ENCODE results near the gene CDC40. TPM values are rescaled to one million over a fixed set of nuclear protein-coding genes. Genes with fewer than 3 reads are reported as not detected.

The CDC40 gene
- total and polyA plus RNA-seq, 9 of the 15 experiments (the other 6 are each of a cell fraction or from before 2014, with no cell fraction given), result 9.7 to 26.3 (median 15.7) TPM

DNA sequence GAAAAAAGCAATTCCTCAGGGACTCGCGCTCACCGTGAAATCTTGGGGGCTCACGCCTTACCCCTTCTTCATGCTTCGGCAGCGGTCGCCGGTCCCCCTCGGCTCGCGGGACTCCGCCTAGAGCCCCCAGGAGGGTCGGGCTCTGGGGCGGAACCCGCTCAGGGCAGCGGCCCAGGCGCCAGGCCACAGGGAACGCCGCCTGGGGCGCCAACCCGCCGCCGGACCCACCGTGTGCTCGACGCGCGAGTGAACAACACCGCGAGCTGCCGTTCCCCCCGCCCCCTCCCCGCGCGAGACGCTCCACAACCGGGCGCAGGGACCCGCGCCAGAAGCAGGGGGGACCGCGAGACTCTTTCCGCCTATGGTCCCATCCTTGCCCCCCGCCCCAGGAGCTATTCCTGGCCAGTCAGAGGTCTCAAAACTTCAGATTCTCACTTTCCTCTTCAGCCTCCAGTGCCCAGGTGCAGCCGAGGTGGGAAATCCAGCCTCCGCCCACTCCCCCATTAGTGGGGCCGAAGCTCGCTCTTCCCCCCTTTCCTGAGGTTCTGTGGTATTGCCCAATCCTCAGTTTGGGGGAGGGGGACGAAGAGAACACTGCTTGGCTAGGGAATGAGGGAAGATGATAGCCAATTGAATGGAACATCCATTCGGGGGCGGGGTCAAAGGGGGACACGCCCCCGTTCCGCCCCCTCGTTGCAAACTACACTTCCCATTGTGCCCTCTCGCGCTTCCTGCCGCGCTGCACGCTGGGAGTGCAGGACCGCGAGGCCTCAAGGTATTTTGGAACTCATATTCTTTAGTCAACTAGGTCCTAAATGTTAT, 610 bp upstream of the CDC40 start, which contains the start of gene WASF1 (continued):
- no peak for TF ChIP-seq ZNF24 (IDR thresholded peaks at IDR 0.05)
- no peak for TF ChIP-seq RFX1 (IDR thresholded peaks at IDR 0.05)
- TF ChIP-seq, protein P1, sequence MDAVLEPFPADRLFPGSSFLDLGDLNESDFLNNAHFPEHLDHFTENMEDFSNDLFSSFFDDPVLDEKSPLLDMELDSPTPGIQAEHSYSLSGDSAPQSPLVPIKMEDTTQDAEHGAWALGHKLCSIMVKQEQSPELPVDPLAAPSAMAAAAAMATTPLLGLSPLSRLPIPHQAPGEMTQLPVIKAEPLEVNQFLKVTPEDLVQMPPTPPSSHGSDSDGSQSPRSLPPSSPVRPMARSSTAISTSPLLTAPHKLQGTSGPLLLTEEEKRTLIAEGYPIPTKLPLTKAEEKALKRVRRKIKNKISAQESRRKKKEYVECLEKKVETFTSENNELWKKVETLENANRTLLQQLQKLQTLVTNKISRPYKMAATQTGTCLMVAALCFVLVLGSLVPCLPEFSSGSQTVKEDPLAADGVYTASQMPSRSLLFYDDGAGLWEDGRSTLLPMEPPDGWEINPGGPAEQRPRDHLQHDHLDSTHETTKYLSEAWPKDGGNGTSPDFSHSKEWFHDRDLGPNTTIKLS (IDR thresholded peaks at IDR 0.05; ENCODE audit: borderline replicate concordance, low read depth), result peak; percentile 77
- TF ChIP-seq MNT (conservative IDR thresholded peaks at IDR 0.05), result peak; percentile 80 to 86
- TF ChIP-seq RB1 (IDR thresholded peaks at IDR 0.05; ENCODE audit: low read depth), result peak; percentile 58; the same call in 1 of the 2 replicates
- TF ChIP-seq SIN3B (IDR thresholded peaks at IDR 0.05; ENCODE audit: low read depth), result no peak
- no peak for TF ChIP-seq GATA2 (CRISPR knock-in tag; IDR thresholded peaks at IDR 0.05)
- peak; percentile 29; the same call in 1 of the 2 replicates for TF ChIP-seq SOX6 (IDR thresholded peaks at IDR 0.05)
- peak; percentile 93 for TF ChIP-seq TOE1 (IDR thresholded peaks at IDR 0.05; ENCODE audit: borderline replicate concordance)
- 0 out of 2 replicates have a peak, but pooled peaks have one; percentile 45 for TF ChIP-seq TOE1 (CRISPR knock-in tag; IDR thresholded peaks at IDR 0.05; ENCODE audit: borderline replicate concordance, low read depth)
- no peak for TF ChIP-seq MCM3 (IDR thresholded peaks at IDR 0.05)
- TF ChIP-seq SIN3A (IDR thresholded peaks at IDR 0.05; ENCODE audit: borderline replicate concordance in 2 of 2, control insufficient read depth in 1 of 2, low read depth in 2 of 2, low read length in 2 of 2), result 0 out of 4 replicates have a peak, but pooled peaks of 1 of the 2 experiments have one; percentile 63
- peak; percentile 95 for TF ChIP-seq SAFB (IDR thresholded peaks at IDR 0.05; ENCODE audit: borderline replicate concordance, low read depth, low read length)
- no peak for TF ChIP-seq ESRRA (IDR thresholded peaks at IDR 0.05; ENCODE audit: borderline replicate concordance, low read depth)
- TF ChIP-seq, protein P2, sequence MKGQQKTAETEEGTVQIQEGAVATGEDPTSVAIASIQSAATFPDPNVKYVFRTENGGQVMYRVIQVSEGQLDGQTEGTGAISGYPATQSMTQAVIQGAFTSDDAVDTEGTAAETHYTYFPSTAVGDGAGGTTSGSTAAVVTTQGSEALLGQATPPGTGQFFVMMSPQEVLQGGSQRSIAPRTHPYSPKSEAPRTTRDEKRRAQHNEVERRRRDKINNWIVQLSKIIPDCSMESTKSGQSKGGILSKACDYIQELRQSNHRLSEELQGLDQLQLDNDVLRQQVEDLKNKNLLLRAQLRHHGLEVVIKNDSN (CRISPR knock-in tag; IDR thresholded peaks at IDR 0.05), result peak; percentile 39
- TF ChIP-seq ZNF143 (CRISPR knock-in tag; IDR thresholded peaks at IDR 0.05), result peak; percentile 91
- peak; percentile 89 for TF ChIP-seq POLR2G (IDR thresholded peaks at IDR 0.05; ENCODE audit: low read depth, low read length)
- TF ChIP-seq MTF1 (CRISPR knock-in tag; IDR thresholded peaks at IDR 0.05; ENCODE audit: borderline replicate concordance), result no peak
- TF ChIP-seq ZNF639 (CRISPR knock-in tag; conservative IDR thresholded peaks at IDR 0.05 in 1 of 2, IDR thresholded peaks at IDR 0.05 in 1 of 2), result peak in 1 of 2 experiments; percentile 75; a peak in 1 of 4 replicates
- TF ChIP-seq SP1 (CRISPR knock-in tag; IDR thresholded peaks at IDR 0.05), result peak; percentile 85
- no peak for TF ChIP-seq ZBED1 (IDR thresholded peaks at IDR 0.05)
- TF ChIP-seq SMAD4 (CRISPR knock-in tag; conservative IDR thresholded peaks at IDR 0.05), result peak; percentile 45; the same call in 1 of the 2 replicates
